GM12891 (cell line): ENCODE measurements around the gene TNPO1.

ENCODE experiments used
- PAX5 ChIP-seq: IDR thresholded peaks from 2 replicates; pipeline ENCODE4 v1.6.1; 2011; ENCODE audit warnings: low read length, moderate library complexity, mild to moderate bottlenecking; ENCODE audit not compliant: insufficient read depth, severe bottlenecking
- POLR2A ChIP-seq: IDR thresholded peaks from 2 replicates; pipeline ENCODE4 v1.6.1; 2011; ENCODE audit warnings: low read depth, low read length, control low read depth
- POLR2AphosphoS5 ChIP-seq: IDR thresholded peaks from 2 replicates; pipeline ENCODE4 v1.6.1; 2011; ENCODE audit warnings: low read depth, low read length, control low read depth
- TAF1 ChIP-seq: IDR thresholded peaks from 2 replicates; pipeline ENCODE4 v1.6.1; 2011; ENCODE audit warnings: low read depth, low read length, control low read depth

DNA sequence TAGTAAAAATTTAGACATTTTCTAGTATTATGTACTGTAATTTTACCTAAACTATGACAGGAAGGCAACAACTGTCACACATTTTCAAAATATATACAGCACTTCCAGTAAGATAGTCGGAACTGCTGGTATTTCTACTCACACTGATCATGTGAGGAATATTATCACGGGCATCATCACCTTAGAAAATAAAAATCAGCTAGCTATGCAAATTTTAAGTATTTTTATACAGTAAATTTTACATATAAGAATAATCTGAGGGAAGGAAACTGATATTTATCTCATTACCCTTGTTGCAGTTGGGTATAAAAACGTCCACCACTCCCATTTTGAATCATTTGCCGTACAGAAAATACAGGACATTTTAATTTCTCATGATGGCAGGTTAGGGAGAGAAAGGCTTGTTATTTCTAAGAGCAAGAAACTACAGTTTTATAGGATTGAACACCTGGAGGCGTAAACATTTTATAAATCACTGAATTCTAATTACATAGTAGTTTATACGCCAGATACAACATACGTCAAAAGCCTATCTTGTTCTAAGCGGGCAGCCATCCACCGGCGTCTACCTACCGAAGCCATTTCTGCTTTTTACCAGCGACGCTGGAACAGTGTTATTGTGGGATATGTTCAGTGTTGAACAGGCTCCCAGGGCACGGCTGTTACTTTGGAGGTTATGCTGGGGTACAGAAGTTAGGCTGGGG lies 729 bp upstream of the TNPO1 start:
- TF ChIP-seq POLR2A (no peak), POLR2AphosphoS5 (no peak), TAF1 (no peak), PAX5 (no peak)
